HCT116 (cell line): ENCODE measurements around the gene ROR2. TPM values are rescaled to one million over a fixed set of nuclear protein-coding genes. Genes with fewer than 3 reads are reported as not detected.

Experiments
- ATAC-seq: fragments of 200-7000 bp; cut with Tn5 transposase; 2 replicates; pipeline ENCODE4 v1.9.1; 2020; ENCODE audit warnings: mild to moderate bottlenecking, moderate library complexity
- BruUV-seq: library from RNA; stranded (reverse); fragments of 400-500 nt; replicated peaks from 2 replicates; lab custom pipeline; 2021; lab: Mats Ljungman, UMichigan
- CTCF ChIA-PET: fragments of 300-600 bp; sonication (Branson Sonifier 250); formaldehyde crosslinking; loops from one replicate; lab custom pipeline; 2021; ENCODE audit warnings: antibody characterized with exemption; lab: Charles Lee
- POLR2A ChIA-PET: fragments of 300-600, 350-600 bp; sonication (Branson Sonifier 250); formaldehyde crosslinking; loops from one replicate; lab custom pipeline; 2021; ENCODE audit warnings: antibody characterized with exemption; lab: Charles Lee
- RAD21 ChIA-PET, 2 experiments: fragments of 300-600 bp; sonication (Branson Sonifier 250); formaldehyde crosslinking; loops; one replicate each; lab custom pipeline; 2023; ENCODE audit warnings: low total read pairs in 2 of 2; ENCODE audit not compliant: uncharacterized antibody in 2 of 2, unreplicated experiment in 2 of 2, low non-redundant PET in 1 of 2; lab: Charles Lee
- DNase-seq: peaks from one replicate; pipeline ENCODE4 v3.0.0-alpha.2; 2010; ENCODE audit warnings: low read depth, low spot score
- H2AFZ ChIP-seq: fragments of 200-600 bp; shearing (Covaris generic), sonication (generic); 2 replicates; pipeline ENCODE4 v1.6.1; 2017; ENCODE audit warnings: low read depth, mixed run types, mixed read lengths, antibody characterized with exemption, low read length; ENCODE audit not compliant: poor library complexity, severe bottlenecking
- H3K27ac ChIP-seq: 2 replicates; pipeline ENCODE4 v1.5.1; 2012; ENCODE audit warnings: low read depth, low read length
- H3K27me3 ChIP-seq: fragments of 200-600 bp; sonication (generic); 2 replicates; pipeline ENCODE4 v1.6.1; 2016; ENCODE audit warnings: mixed run types, low read length, mixed read lengths; ENCODE audit not compliant: insufficient read depth
- H3K36me3 ChIP-seq, 2 experiments: fragments of 200-500 bp in 1 of 2; fragments of 200-600 bp in 1 of 2; sonication (Bioruptor generic) in 1 of 2; sonication (generic) in 1 of 2; 2 replicates each; pipeline versions ENCODE4 v1.5.1 to v1.6.1; 2014 to 2016; ENCODE audit warnings: low read length in 2 of 2, inconsistent platforms in 1 of 2, mixed read lengths in 1 of 2, mixed run types in 1 of 2; ENCODE audit not compliant: insufficient read depth in 2 of 2, control insufficient read depth in 1 of 2
- H3K4me1 ChIP-seq, 2 experiments: fragments of 200-600 bp in 1 of 2; sonication (generic) in 1 of 2; 2 replicates each; pipeline versions ENCODE4 v1.5.1 to v1.6.1; 2012 to 2017; ENCODE audit warnings: low read length in 2 of 2, inconsistent platforms in 1 of 2, mild to moderate bottlenecking in 1 of 2, mixed read lengths in 1 of 2, mixed run types in 1 of 2, moderate library complexity in 1 of 2; ENCODE audit not compliant: insufficient read depth in 2 of 2, control insufficient read depth in 1 of 2
- H3K4me2 ChIP-seq: fragments of 200-600 bp; sonication (generic); 2 replicates; pipeline ENCODE4 v1.6.1; 2017; ENCODE audit warnings: mixed run types, low read length, mixed read lengths
- H3K4me3 ChIP-seq, 2 experiments: fragments of 200-600 bp in 1 of 2; sonication (generic) in 1 of 2; replicated peaks in 1 of 2; 2 replicates each; pipeline ENCODE4 v1.5.1; 2011 to 2016; ENCODE audit warnings: low read length in 2 of 2, control low read depth in 1 of 2, low read depth in 1 of 2, mild to moderate bottlenecking in 1 of 2, mixed read lengths in 1 of 2, mixed run types in 1 of 2
- H3K79me2 ChIP-seq: fragments of 200-600 bp; sonication (generic); 2 replicates; pipeline ENCODE4 v1.6.1; 2017; ENCODE audit warnings: mild to moderate bottlenecking, mixed run types, low read length, moderate library complexity, mixed read lengths; ENCODE audit not compliant: insufficient read depth
- H3K9ac ChIP-seq: fragments of 200-600 bp; sonication (generic); 2 replicates; pipeline ENCODE4 v1.6.1; 2016; ENCODE audit warnings: low read length, mixed read lengths
- H3K9me2 ChIP-seq: fragments of 200-600 bp; sonication (generic), shearing (Covaris generic); 2 replicates; pipeline ENCODE4 v1.6.1; 2017; ENCODE audit warnings: mixed run types, mild to moderate bottlenecking, moderate library complexity; ENCODE audit not compliant: insufficient read depth
- H3K9me3 ChIP-seq, 2 experiments: fragments of 200-500 bp in 1 of 2; fragments of 200-600 bp in 1 of 2; sonication (Bioruptor generic) in 1 of 2; sonication (generic) in 1 of 2; 2 replicates each; pipeline ENCODE4 v1.6.1; 2014 to 2017; ENCODE audit warnings: low read length in 2 of 2, mixed read lengths in 2 of 2, inconsistent platforms in 1 of 2, low read depth in 1 of 2, mild to moderate bottlenecking in 1 of 2, mixed run types in 1 of 2, moderate library complexity in 1 of 2; ENCODE audit not compliant: control insufficient read depth in 1 of 2, insufficient read depth in 1 of 2
- H4K20me1 ChIP-seq: fragments of 200-600 bp; sonication (generic), shearing (Covaris generic); 2 replicates; pipeline ENCODE4 v1.6.1; 2017; ENCODE audit warnings: mixed run types, mild to moderate bottlenecking, moderate library complexity; ENCODE audit not compliant: insufficient read depth
- ATF3 ChIP-seq: IDR thresholded peaks from 2 replicates; pipeline ENCODE4 v1.6.1; 2012
- CBX3 ChIP-seq: IDR thresholded peaks from 2 replicates; pipeline ENCODE4 v1.6.1; 2012; ENCODE audit warnings: low read depth
- ELF1 ChIP-seq: IDR thresholded peaks from 2 replicates; pipeline ENCODE4 v1.6.1; 2012; ENCODE audit warnings: low read depth, borderline replicate concordance
- EZH2 ChIP-seq: fragments of 200-600 bp; sonication (generic); IDR thresholded peaks from 2 replicates; pipeline ENCODE4 v1.6.1; 2017; ENCODE audit warnings: antibody characterized with exemption, mixed run types
- FOSL1 ChIP-seq: IDR thresholded peaks from 2 replicates; pipeline ENCODE4 v1.6.1; 2012; ENCODE audit warnings: low read depth
- RAD21 ChIP-seq: IDR thresholded peaks from 2 replicates; pipeline ENCODE4 v1.6.1; 2012; ENCODE audit warnings: low read depth, mild to moderate bottlenecking
- SIN3A ChIP-seq: IDR thresholded peaks from 2 replicates; pipeline ENCODE4 v1.6.1; 2012; ENCODE audit warnings: low read depth
- SRF ChIP-seq: IDR thresholded peaks from 2 replicates; pipeline ENCODE4 v1.6.1; 2012; ENCODE audit warnings: low read depth
- TCF7L2 ChIP-seq: IDR thresholded peaks from 2 replicates; pipeline ENCODE4 v1.7.0; 2011; ENCODE audit warnings: borderline replicate concordance, inconsistent platforms; ENCODE audit not compliant: insufficient read depth, insufficient read length; ENCODE audit errors: extremely low read depth
- YY1 ChIP-seq: IDR thresholded peaks from 2 replicates; pipeline ENCODE4 v1.6.1; 2011; ENCODE audit warnings: low read length, low read depth, moderate library complexity, mild to moderate bottlenecking; ENCODE audit not compliant: insufficient replicate concordance; ENCODE audit errors: extremely low read depth
- ZFX ChIP-seq: fragments of 450-650 bp; IDR thresholded peaks from 2 replicates; pipeline ENCODE4 v1.6.1; 2017
- ZNF274 ChIP-seq: fragments of 200-500 bp; sonication (Bioruptor generic); IDR thresholded peaks from 2 replicates; pipeline ENCODE4 v1.6.1; 2014; ENCODE audit warnings: mild to moderate bottlenecking, low read depth, low read length, inconsistent platforms
- intact Hi-C: fragments of 100-400 bp; cut with micrococcal nuclease; formaldehyde crosslinking; loops from 2 replicates; pipeline ENCODE4 v1.10.0; 2022
- total RNA-seq: library from RNA; stranded (reverse); gene quantifications from one replicate; pipeline ENCODE4 v1.2.1, GENCODE V29; 2021; ENCODE audit not compliant: unreplicated experiment
- TF ChIP-seq, protein P1 (sequence below): IDR thresholded peaks from 2 replicates; pipeline ENCODE4 v1.6.1; 2012; ENCODE audit warnings: low read depth
- TF ChIP-seq, protein P2 (sequence below), 3 experiments: fragments of 200-600 bp in 1 of 3; sonication (generic) in 1 of 3; IDR thresholded peaks in 2 of 3; conservative IDR thresholded peaks in 1 of 3; 2 replicates each; pipeline ENCODE4 v1.5.1; 2012 to 2017; ENCODE audit warnings: low read depth in 2 of 3, low read length in 2 of 3, antibody characterized with exemption in 1 of 3, borderline replicate concordance in 1 of 3, control low read depth in 1 of 3, mild to moderate bottlenecking in 1 of 3, mixed read lengths in 1 of 3, mixed run types in 1 of 3, moderate library complexity in 1 of 3; ENCODE audit not compliant: insufficient read depth in 1 of 3
- TF ChIP-seq, protein P3 (sequence below): IDR thresholded peaks from 2 replicates; pipeline ENCODE4 v1.6.1; 2011; ENCODE audit warnings: mild to moderate bottlenecking, low read length, moderate library complexity; ENCODE audit not compliant: insufficient replicate concordance; ENCODE audit errors: extremely low read depth

The ROR2 gene
- total RNA-seq, 1 experiment from 2014 or later: 15.7 TPM

DNA sequence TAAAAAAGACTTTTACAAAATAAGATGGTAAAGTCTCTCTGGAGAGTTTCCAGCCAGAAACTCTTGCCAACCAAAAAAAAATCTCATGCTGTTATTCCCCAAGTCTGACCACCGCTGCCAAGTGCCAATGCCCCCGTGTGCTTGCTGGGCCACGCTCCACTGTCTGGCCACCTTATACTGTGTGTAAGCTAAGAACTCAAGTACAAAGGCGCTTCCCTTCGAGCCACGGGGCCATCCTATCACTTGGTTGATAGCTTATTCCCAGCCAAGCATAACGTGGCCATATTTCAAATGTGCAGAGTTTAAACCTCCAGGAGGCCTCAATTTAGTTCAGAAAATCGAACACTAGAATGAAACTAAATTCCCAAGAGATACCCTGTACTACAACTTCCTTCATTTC, 36.0 kb downstream of the ROR2 start:
- intact Hi-C loops: no loop called here
- BruUV-seq: no TSS peak
- Histone ChIP-seq H2AFZ (no peak overlapping the region), H3K4me2 (no peak overlapping the region), H3K9me3 (no peaks in the 10 kb centered on the region), H3K27ac (no peak overlapping the region), H3K4me3 (no peak overlapping the region), H3K36me3 (no peaks in the 10 kb centered on the region), H3K4me1 (no peaks in the 10 kb centered on the region), H3K9me2 (no peaks in the 10 kb centered on the region), H4K20me1 (no peaks in the 10 kb centered on the region)
- CTCF ChIA-PET: no interaction called here
- RAD21 ChIA-PET: no interaction called here
- POLR2A ChIA-PET: no interaction called here
- TF ChIP-seq ZFX (no peak), SIN3A (no peak), CBX3 (no peak), YY1 (no peak), EZH2 (no peak), FOSL1 (no peak), ZNF274 (no peak), ELF1 (no peak), ATF3 (no peak), SRF (no peak), RAD21 (no peak), TCF7L2 (no peak)
- TF ChIP-seq, protein P1, sequence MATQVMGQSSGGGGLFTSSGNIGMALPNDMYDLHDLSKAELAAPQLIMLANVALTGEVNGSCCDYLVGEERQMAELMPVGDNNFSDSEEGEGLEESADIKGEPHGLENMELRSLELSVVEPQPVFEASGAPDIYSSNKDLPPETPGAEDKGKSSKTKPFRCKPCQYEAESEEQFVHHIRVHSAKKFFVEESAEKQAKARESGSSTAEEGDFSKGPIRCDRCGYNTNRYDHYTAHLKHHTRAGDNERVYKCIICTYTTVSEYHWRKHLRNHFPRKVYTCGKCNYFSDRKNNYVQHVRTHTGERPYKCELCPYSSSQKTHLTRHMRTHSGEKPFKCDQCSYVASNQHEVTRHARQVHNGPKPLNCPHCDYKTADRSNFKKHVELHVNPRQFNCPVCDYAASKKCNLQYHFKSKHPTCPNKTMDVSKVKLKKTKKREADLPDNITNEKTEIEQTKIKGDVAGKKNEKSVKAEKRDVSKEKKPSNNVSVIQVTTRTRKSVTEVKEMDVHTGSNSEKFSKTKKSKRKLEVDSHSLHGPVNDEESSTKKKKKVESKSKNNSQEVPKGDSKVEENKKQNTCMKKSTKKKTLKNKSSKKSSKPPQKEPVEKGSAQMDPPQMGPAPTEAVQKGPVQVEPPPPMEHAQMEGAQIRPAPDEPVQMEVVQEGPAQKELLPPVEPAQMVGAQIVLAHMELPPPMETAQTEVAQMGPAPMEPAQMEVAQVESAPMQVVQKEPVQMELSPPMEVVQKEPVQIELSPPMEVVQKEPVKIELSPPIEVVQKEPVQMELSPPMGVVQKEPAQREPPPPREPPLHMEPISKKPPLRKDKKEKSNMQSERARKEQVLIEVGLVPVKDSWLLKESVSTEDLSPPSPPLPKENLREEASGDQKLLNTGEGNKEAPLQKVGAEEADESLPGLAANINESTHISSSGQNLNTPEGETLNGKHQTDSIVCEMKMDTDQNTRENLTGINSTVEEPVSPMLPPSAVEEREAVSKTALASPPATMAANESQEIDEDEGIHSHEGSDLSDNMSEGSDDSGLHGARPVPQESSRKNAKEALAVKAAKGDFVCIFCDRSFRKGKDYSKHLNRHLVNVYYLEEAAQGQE: no peak
- TF ChIP-seq, protein P2, sequence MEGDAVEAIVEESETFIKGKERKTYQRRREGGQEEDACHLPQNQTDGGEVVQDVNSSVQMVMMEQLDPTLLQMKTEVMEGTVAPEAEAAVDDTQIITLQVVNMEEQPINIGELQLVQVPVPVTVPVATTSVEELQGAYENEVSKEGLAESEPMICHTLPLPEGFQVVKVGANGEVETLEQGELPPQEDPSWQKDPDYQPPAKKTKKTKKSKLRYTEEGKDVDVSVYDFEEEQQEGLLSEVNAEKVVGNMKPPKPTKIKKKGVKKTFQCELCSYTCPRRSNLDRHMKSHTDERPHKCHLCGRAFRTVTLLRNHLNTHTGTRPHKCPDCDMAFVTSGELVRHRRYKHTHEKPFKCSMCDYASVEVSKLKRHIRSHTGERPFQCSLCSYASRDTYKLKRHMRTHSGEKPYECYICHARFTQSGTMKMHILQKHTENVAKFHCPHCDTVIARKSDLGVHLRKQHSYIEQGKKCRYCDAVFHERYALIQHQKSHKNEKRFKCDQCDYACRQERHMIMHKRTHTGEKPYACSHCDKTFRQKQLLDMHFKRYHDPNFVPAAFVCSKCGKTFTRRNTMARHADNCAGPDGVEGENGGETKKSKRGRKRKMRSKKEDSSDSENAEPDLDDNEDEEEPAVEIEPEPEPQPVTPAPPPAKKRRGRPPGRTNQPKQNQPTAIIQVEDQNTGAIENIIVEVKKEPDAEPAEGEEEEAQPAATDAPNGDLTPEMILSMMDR (IDR thresholded peaks at IDR 0.05 in 2 of 3, conservative IDR thresholded peaks at IDR 0.05 in 1 of 3; ENCODE audit: borderline replicate concordance in 1 of 3, insufficient read depth in 1 of 3, low read depth in 2 of 3, low read length in 2 of 3): no peak
- TF ChIP-seq, protein P3, sequence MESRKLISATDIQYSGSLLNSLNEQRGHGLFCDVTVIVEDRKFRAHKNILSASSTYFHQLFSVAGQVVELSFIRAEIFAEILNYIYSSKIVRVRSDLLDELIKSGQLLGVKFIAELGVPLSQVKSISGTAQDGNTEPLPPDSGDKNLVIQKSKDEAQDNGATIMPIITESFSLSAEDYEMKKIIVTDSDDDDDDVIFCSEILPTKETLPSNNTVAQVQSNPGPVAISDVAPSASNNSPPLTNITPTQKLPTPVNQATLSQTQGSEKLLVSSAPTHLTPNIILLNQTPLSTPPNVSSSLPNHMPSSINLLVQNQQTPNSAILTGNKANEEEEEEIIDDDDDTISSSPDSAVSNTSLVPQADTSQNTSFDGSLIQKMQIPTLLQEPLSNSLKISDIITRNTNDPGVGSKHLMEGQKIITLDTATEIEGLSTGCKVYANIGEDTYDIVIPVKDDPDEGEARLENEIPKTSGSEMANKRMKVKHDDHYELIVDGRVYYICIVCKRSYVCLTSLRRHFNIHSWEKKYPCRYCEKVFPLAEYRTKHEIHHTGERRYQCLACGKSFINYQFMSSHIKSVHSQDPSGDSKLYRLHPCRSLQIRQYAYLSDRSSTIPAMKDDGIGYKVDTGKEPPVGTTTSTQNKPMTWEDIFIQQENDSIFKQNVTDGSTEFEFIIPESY: no peak
- TF ChIP-seq, all 23 proteins: peak for 0
- 0 out of 2 replicates have a peak, but pooled peaks cover 2% of the 10 kb centered on the region for H3K79me2 ChIP-seq
- no peak for DNase-seq
- no peak overlapping the region for H3K9ac ChIP-seq
- H3K27me3 ChIP-seq: no peaks in the 10 kb centered on the region
- ATAC-seq: no peak
